Fibroblast of pulmonary artery (primary cell): ENCODE results near the gene PLXDC1.

Experiments used
- DNase-seq: peaks from one replicate; pipeline ENCODE4 v3.0.0-alpha.2; 2010; ENCODE audit warnings: low read depth
- H3K4me3 ChIP-seq: replicated peaks from 2 replicates; pipeline ENCODE4 v1.5.1; 2011; ENCODE audit warnings: low read depth, mild to moderate bottlenecking, control low read depth, low read length, moderate library complexity
- TF ChIP-seq, protein P1 (sequence below): IDR thresholded peaks from 2 replicates; pipeline ENCODE4 v1.5.1; 2011; ENCODE audit warnings: mild to moderate bottlenecking, control low read depth, low read length, inconsistent platforms; ENCODE audit errors: missing control alignments

PLXDC1 gene

DNA sequence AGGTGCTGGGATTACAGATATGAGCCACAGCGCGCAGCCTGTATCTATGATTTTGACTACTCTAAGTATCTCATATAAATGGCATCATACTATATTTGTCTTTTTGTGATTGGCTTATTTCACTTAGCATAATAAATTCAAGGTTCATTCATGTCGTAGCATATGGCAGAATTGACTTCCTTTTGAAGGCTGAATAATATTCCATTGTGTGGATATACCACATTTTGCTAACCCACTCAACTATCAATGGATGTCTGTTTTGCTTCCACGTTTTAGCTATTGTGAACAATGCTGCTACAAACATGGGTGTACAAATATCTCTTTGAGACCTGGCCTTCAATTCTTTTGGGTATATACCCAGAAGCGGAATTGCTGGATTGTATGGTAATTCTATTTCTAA lies 10.1 kb downstream of the PLXDC1 start:
- TF ChIP-seq, protein P1, sequence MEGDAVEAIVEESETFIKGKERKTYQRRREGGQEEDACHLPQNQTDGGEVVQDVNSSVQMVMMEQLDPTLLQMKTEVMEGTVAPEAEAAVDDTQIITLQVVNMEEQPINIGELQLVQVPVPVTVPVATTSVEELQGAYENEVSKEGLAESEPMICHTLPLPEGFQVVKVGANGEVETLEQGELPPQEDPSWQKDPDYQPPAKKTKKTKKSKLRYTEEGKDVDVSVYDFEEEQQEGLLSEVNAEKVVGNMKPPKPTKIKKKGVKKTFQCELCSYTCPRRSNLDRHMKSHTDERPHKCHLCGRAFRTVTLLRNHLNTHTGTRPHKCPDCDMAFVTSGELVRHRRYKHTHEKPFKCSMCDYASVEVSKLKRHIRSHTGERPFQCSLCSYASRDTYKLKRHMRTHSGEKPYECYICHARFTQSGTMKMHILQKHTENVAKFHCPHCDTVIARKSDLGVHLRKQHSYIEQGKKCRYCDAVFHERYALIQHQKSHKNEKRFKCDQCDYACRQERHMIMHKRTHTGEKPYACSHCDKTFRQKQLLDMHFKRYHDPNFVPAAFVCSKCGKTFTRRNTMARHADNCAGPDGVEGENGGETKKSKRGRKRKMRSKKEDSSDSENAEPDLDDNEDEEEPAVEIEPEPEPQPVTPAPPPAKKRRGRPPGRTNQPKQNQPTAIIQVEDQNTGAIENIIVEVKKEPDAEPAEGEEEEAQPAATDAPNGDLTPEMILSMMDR: no peak
- no peak overlapping the region for H3K4me3 ChIP-seq
- DNase-seq: no peak

DNA sequence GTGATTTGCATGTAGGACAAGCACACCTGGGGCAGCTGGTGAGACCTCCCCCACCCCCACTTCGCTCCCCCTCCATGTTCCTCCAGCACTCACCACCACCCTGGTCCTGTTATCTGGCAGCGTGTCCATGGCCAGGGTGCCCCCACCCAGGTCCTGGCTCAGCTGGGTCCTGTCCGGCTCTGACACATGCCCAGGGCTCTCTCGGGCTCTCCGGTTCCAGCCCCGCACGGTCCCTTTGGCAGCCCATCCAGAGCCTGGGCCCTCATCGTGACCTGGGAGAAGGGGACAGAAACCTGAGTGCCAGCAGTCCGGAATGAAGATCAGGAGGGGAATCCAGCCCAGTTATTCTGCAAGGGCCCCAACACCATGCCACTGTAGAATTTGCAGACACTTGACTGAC lies 11.9 kb downstream of the PLXDC1 start:
- H3K4me3 ChIP-seq: no peak overlapping the region
- TF ChIP-seq, protein P1: no peak
- DNase-seq: no peak

DNA sequence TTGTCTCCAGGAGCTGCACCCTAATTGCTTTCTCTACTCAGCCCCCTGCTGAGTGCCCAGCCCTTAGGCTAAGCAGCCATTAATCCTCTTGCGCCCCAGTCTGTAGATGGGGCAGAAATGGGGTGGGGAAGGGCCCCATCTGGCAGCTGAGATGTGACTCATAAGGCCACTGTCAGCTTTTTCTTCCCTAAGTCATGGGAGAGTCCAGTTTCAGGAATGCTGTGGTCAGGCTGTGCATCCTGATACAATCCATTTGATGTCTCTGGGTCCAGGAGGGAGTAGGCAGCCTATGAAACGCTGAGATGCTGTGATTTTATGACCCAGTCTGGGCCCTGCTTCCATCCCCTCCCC lies 12.3 kb downstream of the PLXDC1 start:
- H3K4me3 ChIP-seq: no peak overlapping the region
- DNase-seq: peak; percentile 51
- TF ChIP-seq, protein P1: no peak

DNA sequence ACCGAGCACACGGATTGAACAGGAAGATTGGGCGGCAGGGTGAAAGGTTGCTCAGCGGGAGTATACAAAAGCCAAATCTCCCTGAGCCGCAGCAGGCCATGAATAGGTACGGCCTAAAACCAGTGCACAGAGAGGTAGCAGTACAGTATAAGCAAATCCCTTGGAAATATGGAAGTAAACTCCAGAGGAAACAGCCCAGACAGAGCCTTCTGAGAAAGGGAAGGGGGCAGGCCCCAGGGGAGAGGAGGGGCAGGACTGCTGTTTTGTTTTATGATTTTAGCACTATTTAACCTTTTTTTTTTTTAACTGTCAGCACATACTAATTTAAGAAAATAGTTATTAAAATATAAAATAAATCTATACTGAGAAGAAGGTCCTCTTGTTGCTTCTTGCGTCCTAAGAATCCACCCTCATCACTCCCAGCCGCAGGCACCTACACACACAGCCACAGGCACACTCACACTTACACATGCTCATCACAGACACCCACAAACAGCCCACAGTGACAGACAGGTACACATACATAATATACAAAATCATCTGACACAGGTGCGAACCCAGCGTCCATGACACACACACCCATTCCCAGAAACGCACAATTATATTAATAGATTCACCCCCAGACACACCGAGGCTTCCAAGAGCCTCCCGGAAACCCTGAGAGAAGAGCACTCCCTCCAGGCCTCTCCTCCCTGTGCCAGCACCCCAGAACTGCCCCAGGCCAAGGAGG lies 12.8 kb downstream of the PLXDC1 start:
- no peak overlapping the region for H3K4me3 ChIP-seq
- no peak for DNase-seq
- TF ChIP-seq, protein P1: no peak

DNA sequence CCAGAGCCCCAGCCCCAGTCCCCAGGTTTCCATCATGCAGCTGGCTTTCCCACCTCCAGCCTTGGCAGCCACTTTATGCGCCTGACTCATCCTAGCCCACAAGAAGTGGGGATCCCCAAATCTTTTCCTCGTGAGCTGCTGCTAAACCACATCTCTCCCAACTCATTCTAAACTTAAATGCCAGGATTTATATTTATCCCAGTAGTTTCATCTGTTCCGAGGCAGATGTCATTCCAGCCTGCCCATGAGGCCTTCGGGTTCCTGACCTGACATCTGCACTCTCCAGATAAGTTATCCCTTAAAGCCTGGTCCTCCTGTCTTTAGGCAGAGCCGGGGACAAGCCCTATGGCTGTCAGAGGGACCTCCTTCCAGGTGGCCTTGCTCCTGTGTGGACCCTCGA lies 16.6 kb downstream of the PLXDC1 start:
- DNase-seq: no peak
- H3K4me3 ChIP-seq: no peak overlapping the region
- TF ChIP-seq, protein P1: no peak

DNA sequence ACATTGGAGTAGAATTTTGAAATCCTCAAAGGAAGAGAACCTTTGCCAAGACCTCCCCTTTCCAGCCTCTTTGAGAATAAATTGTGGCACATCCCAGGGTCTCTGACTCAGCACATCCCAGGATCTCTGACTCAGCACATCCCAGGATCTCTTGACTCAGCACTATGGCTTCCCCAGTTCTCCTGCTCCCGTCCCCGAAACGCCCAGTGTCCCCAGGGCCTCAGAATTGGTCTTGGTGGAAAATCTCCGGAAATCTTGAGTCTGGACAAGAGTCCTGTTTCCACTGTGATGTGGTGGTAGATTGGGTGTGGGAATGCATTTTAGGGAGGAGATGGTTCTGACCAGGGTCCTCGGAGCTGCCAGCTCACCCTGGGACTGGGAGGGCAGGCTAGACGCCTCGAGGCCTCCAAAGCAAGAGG lies 19.2 kb downstream of the PLXDC1 start:
- no peak overlapping the region for H3K4me3 ChIP-seq
- DNase-seq: peak; percentile 89
- TF ChIP-seq, protein P1: no peak

DNA sequence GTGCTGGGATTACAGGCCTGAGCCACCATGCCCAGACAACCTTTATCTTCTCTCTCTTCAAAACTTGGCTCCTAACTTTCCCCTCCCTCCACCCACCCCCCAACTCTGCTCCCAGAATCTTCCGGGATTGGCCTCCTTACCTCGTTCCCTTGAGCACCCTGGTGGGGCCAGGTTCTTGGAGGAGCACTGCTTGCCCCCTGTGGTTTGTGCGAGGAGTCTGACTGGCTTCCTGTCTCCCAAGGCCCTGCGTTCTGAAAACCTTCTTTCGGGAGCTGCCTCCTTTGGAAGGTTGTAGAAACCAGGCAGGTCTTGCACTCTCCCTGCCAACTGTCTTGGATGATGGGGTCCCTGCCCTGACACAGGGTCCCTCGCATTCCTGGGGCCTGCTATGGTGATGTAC lies 19.8 kb downstream of the PLXDC1 start:
- peak; percentile 5 for DNase-seq
- TF ChIP-seq, protein P1: no peak
- no peak overlapping the region for H3K4me3 ChIP-seq
